HCT116 (cell line): ENCODE measurements around the gene DMKN.

Experiments
- CEBPB ChIP-seq: IDR thresholded peaks from 2 replicates; pipeline ENCODE4 v1.6.1; 2012; ENCODE audit warnings: low read depth
- CTCF ChIP-seq, 3 experiments: fragments of 200-600 bp in 1 of 3; sonication (generic) in 1 of 3; IDR thresholded peaks in 2 of 3; conservative IDR thresholded peaks in 1 of 3; 2 replicates each; pipeline ENCODE4 v1.5.1; 2012 to 2017; ENCODE audit warnings: low read depth in 2 of 3, low read length in 2 of 3, antibody characterized with exemption in 1 of 3, borderline replicate concordance in 1 of 3, control low read depth in 1 of 3, mild to moderate bottlenecking in 1 of 3, mixed read lengths in 1 of 3, mixed run types in 1 of 3, moderate library complexity in 1 of 3; ENCODE audit not compliant: insufficient read depth in 1 of 3
- EGR1 ChIP-seq: IDR thresholded peaks from 2 replicates; pipeline ENCODE4 v1.6.1; 2012; ENCODE audit warnings: low read depth
- EZH2phosphoT487 ChIP-seq: fragments of 200-600 bp; IDR thresholded peaks from 2 replicates; pipeline ENCODE4 v1.6.1; 2018; ENCODE audit warnings: antibody characterized with exemption, borderline replicate concordance
- MAX ChIP-seq: IDR thresholded peaks from 2 replicates; pipeline ENCODE4 v1.6.1; 2012

DNA sequence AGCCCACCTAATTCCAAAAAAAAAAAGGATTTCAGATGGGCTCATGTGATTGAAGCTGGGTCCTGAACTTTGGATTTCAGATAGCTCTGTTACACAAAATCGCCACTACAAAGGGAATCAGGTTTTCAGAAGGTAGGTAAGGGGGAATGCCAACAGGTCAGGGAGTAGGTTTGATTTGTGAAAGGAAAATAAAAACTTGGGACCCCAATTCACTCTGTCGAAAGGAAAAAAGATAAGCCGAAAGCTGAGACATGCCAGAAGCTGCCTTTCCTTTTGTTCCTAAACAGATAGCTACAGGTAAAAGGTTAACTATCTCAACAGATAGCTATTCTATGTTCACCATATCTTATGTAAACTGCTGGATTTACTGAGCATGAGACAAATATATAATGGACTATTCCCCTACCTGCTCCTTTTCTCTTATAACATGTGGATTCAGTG, 27.2 kb downstream of the DMKN start:
- TF ChIP-seq EZH2phosphoT487: no peak
- TF ChIP-seq CTCF (IDR thresholded peaks at IDR 0.05 in 2 of 3, conservative IDR thresholded peaks at IDR 0.05 in 1 of 3; ENCODE audit: borderline replicate concordance in 1 of 3, insufficient read depth in 1 of 3, low read depth in 2 of 3, low read length in 2 of 3): no peak
- no peak for TF ChIP-seq CEBPB
- TF ChIP-seq MAX: no peak
- TF ChIP-seq EGR1: no peak
